Measurements from ENCODE around the gene DMD.
"Not testable (repeated sequence)": the region's sequence is repeated elsewhere in the genome, so short reads cannot be mapped to it uniquely, and the experiment has no call there.

The DMD gene

DNA sequence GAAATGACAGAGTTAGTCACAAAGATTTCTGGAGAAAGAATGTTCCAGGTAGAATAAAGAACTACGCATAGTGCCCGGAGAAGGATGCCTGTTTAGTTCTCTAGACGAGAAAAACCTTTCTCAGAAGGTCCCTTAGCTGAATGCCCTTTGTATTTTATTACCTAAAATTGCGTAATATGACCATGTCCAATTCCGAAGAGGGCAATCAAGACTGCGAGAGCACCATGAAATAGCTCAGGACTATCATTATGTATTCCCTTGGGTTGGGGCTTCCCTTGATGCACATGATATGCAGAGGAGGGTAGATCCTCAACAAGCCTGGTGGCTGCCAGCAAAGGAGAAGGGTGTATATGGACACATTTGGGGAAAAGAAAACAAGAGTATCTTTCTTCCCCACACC, 1781.4 kb downstream of the DMD start:
- TF ChIP-seq POLR2A (IDR thresholded peaks at IDR 0.05; ENCODE audit: low read depth, low read length), result no peak
- TF ChIP-seq POLR2AphosphoS5 (IDR thresholded peaks at IDR 0.05; ENCODE audit: low read depth, low read length), result no peak
- TF ChIP-seq TAF1 (IDR thresholded peaks at IDR 0.05; ENCODE audit: borderline replicate concordance, low read depth, low read length), result no peak
- no peak for DNase-seq (ENCODE audit: insufficient read length)
- FAIRE-seq, result no peak

- no peak for TF ChIP-seq POLR2AphosphoS5 (IDR thresholded peaks at IDR 0.05; ENCODE audit: low read depth, low read length)
- TF ChIP-seq POLR2A (IDR thresholded peaks at IDR 0.05; ENCODE audit: low read depth, low read length), result no peak
- TF ChIP-seq TAF1 (IDR thresholded peaks at IDR 0.05; ENCODE audit: borderline replicate concordance, low read depth, low read length), result no peak
- FAIRE-seq, result no peak
- DNase-seq (ENCODE audit: insufficient read length), result no peak
Measured at GRCh38 chrX:31423609-31424189, 1787.7 kb downstream of the DMD start.

DNA sequence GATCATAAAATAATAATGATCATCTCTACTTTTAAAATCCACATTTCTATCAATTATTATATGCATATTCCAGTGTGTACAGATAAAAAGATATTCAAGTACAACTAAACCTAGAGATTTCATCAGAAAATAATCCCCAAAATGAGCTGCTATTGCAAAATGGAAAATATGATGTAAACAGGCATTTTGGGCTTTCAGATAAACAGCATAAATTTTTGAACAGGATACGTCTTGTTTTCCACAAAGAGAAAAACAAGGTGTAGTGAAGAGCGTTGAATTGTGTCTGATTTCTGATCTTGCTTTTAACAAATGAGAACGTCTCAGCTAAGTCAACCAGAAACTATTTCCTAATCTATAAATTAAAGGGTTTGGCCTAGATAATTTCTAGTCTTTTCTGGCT, 1789.9 kb downstream of the DMD start:
- DNase-seq (ENCODE audit: insufficient read length), result no peak
- no peak for TF ChIP-seq TAF1 (IDR thresholded peaks at IDR 0.05; ENCODE audit: borderline replicate concordance, low read depth, low read length)
- no peak for TF ChIP-seq POLR2AphosphoS5 (IDR thresholded peaks at IDR 0.05; ENCODE audit: low read depth, low read length)
- no peak for TF ChIP-seq POLR2A (IDR thresholded peaks at IDR 0.05; ENCODE audit: low read depth, low read length)
- FAIRE-seq, result no peak

DNA sequence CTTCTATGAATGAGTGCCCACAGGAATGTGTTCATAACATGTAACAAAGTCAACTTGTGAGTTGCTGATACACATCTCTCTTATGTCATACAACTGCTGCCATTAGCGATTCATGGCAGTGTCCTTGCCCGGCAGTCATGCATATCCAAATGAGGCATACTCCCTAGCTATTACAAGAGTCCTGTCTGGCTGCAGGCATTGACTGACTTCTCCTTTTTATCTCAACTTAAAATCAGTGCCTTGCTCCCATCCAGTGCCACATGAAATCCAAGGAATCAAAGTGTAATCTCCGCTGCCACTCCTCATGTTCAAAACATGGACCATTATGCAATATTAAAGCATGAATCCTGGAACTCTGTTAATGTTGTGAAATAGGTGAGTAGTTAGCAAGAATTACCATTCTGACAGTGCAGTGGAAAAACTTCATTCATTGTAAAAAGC, 1790.6 kb downstream of the DMD start:
- FAIRE-seq, result no peak
- no peak for DNase-seq (ENCODE audit: insufficient read length)
- TF ChIP-seq POLR2A (IDR thresholded peaks at IDR 0.05; ENCODE audit: low read depth, low read length), result no peak
- TF ChIP-seq TAF1 (IDR thresholded peaks at IDR 0.05; ENCODE audit: borderline replicate concordance, low read depth, low read length), result no peak
- no peak for TF ChIP-seq POLR2AphosphoS5 (IDR thresholded peaks at IDR 0.05; ENCODE audit: low read depth, low read length)

DNA sequence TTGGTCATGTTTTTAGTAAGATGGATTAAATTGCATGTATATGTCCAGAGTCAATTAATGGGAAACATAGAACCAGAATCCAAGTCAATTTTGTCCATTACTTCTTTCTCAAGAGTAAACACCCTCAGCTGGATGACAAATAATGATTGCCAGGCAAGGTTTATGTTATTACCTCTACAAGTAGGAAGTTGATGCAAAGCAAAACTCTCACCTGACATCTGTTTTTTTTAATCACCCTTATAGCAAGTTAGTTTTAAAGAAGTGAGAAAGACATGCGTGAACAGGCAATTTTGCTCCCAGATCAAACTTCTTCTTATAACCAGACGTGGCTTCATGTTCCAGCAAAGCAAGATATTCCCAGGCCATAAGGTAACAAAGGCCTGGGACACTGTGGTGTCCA, 1791.0 kb downstream of the DMD start:
- no peak for DNase-seq (ENCODE audit: insufficient read length)
- no peak for FAIRE-seq
- TF ChIP-seq POLR2AphosphoS5 (IDR thresholded peaks at IDR 0.05; ENCODE audit: low read depth, low read length) (no peak), TAF1 (IDR thresholded peaks at IDR 0.05; ENCODE audit: borderline replicate concordance, low read depth, low read length) (no peak), POLR2A (IDR thresholded peaks at IDR 0.05; ENCODE audit: low read depth, low read length) (no peak)

- DNase-seq (ENCODE audit: insufficient read length), result no peak
- FAIRE-seq, result no peak
- TF ChIP-seq POLR2A (IDR thresholded peaks at IDR 0.05; ENCODE audit: low read depth, low read length) (no peak), TAF1 (IDR thresholded peaks at IDR 0.05; ENCODE audit: borderline replicate concordance, low read depth, low read length) (no peak), POLR2AphosphoS5 (IDR thresholded peaks at IDR 0.05; ENCODE audit: low read depth, low read length) (no peak)
Measured at GRCh38 chrX:31397119-31397518, 1814.2 kb downstream of the DMD start.

DNA sequence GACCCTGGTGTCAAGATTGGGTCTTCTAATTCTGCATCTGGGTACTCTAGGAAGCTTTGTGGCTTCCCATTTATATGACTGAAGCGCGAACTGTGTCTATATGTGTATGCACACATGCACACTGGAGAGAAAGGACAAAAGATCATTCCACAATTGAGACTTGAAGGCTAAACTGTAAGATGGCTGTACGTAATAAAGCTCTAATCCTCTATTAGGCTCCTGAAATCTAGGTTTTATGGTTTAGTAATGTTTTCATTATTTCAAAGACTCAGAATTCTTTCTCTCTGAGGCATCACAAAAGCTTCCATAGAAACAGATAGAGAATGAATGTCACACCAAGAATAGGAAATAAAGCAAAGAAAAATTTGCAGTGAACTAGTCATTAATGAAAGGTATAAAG, 1818.8 kb downstream of the DMD start:
- FAIRE-seq, result no peak
- DNase-seq (ENCODE audit: insufficient read length), result no peak
- TF ChIP-seq TAF1 (IDR thresholded peaks at IDR 0.05; ENCODE audit: borderline replicate concordance, low read depth, low read length) (no peak), POLR2AphosphoS5 (IDR thresholded peaks at IDR 0.05; ENCODE audit: low read depth, low read length) (no peak), POLR2A (IDR thresholded peaks at IDR 0.05; ENCODE audit: low read depth, low read length) (no peak)

DNA sequence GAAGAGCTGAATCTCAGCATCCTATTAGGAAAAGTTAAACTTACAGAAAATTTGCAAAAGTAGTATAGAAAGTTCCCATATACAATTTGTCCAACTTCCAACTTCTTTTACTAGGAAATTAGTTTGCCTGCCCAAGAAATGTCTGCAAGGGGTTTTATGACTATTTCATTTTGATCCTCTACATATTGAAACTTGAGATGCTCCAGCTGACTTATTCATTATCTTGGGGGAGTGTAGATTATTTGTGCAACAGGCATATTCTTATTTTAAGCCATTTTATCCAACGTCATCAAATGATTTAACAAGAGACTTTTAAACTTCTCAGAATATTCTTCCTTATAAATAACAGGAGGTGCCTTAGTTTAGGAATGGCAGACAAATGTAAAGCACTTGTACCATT, 1822.4 kb downstream of the DMD start:
- TF ChIP-seq POLR2AphosphoS5 (IDR thresholded peaks at IDR 0.05; ENCODE audit: low read depth, low read length) (no peak), POLR2A (IDR thresholded peaks at IDR 0.05; ENCODE audit: low read depth, low read length) (no peak), TAF1 (IDR thresholded peaks at IDR 0.05; ENCODE audit: borderline replicate concordance, low read depth, low read length) (no peak)
- no peak for FAIRE-seq
- DNase-seq (ENCODE audit: insufficient read length), result no peak

GRCh38 chrX:31384471-31384870, 1826.9 kb downstream of the DMD start:
- TF ChIP-seq POLR2A (IDR thresholded peaks at IDR 0.05; ENCODE audit: low read depth, low read length), result no peak
- no peak for TF ChIP-seq TAF1 (IDR thresholded peaks at IDR 0.05; ENCODE audit: borderline replicate concordance, low read depth, low read length)
- no peak for TF ChIP-seq POLR2AphosphoS5 (IDR thresholded peaks at IDR 0.05; ENCODE audit: low read depth, low read length)
- no peak for DNase-seq (ENCODE audit: insufficient read length)
- FAIRE-seq, result no peak

DNA sequence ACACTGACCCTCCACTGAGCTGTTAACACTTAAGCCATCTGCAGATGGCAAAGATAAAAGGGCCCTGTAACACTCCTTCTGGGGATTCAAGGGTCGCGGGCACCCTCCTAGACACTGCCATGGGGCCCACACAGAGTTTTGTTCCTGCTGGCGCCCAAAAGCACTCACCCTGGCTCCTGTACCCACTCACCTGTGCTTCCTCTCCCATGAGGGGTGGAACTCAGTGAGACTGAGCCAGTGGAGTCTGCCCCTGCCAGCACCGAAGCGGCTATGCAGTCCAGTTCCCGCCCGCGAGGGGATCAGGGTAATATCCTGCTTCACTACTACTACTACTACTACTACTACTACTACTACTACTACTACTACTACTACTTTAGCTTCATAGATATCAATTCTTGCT, 1827.4 kb downstream of the DMD start:
- no peak for TF ChIP-seq POLR2A (IDR thresholded peaks at IDR 0.05; ENCODE audit: low read depth, low read length)
- no peak for TF ChIP-seq TAF1 (IDR thresholded peaks at IDR 0.05; ENCODE audit: borderline replicate concordance, low read depth, low read length)
- no peak for TF ChIP-seq POLR2AphosphoS5 (IDR thresholded peaks at IDR 0.05; ENCODE audit: low read depth, low read length)
- DNase-seq (ENCODE audit: insufficient read length), result no peak
- FAIRE-seq, result no peak

GRCh38 chrX:31378973-31379372, 1832.4 kb downstream of the DMD start:
- FAIRE-seq, result not testable (repeated sequence)

GRCh38 chrX:31377821-31378220, 1833.5 kb downstream of the DMD start:
- FAIRE-seq; DNase-seq (ENCODE audit: insufficient read length): not testable (repeated sequence)

More at GRCh38 chrX:31378973-31379372, 1832.4 kb downstream of the DMD start:
- DNase-seq (ENCODE audit: insufficient read length), result not testable (repeated sequence)

DNA sequence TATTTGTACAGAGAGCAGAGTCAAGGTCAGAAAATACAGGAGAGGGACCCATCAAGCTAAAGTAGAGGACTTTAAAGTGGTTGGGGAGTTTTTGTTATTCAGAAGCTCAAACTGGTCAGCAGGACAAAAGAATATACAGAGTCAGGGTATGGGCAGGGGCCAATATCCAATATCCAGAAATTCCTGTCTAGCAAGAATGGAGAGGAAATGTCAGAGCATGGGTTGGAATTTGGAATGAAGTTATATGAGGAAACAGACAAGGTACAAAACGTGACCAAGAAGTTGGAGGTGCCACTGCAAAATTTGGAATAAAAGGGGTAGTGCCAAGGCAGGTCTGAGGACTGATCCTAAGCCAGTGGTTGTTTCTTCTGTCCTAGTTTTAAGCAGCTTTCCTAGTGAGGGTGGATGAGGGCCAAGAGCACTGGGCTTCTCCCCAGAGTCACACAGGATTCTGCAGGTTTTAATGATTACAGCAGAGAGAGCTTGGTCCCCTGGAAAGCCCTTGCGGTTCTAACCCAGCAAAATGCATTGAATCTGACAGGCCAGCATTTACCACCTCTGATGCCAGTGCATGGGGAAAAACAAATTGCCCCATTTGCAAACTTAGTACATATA, 1834.8 kb downstream of the DMD start:
- no peak for FAIRE-seq

More for the DNA sequence above, 1834.8 kb downstream of the DMD start:
- no peak for DNase-seq (ENCODE audit: insufficient read length)
- no peak for TF ChIP-seq POLR2A (IDR thresholded peaks at IDR 0.05; ENCODE audit: low read depth, low read length)
- no peak for TF ChIP-seq TAF1 (IDR thresholded peaks at IDR 0.05; ENCODE audit: borderline replicate concordance, low read depth, low read length)
- no peak for TF ChIP-seq POLR2AphosphoS5 (IDR thresholded peaks at IDR 0.05; ENCODE audit: low read depth, low read length)
